Measurements from ENCODE around the gene CIDEA.

GRCh38 chr18:12312976-12313375 is 58.8 kb downstream of the CIDEA start:
- no peak for TF ChIP-seq STAT6 (CRISPR knock-in tag; conservative IDR thresholded peaks at IDR 0.05; ENCODE audit: low read depth)
- TF ChIP-seq ZNF138 (CRISPR knock-in tag; conservative IDR thresholded peaks at IDR 0.05), result no peak
- TF ChIP-seq CTCF (IDR thresholded peaks at IDR 0.05), result no peak
- no peak for TF ChIP-seq ELF4 (CRISPR knock-in tag; IDR thresholded peaks at IDR 0.05; ENCODE audit: low read depth)
